HepG2 (cell line): Measurements from ENCODE around the gene RDH14. TPM values are rescaled to one million over a fixed set of nuclear protein-coding genes. Genes with fewer than 3 reads are reported as not detected.

ENCODE experiments used
- BCLAF1 ChIP-seq: fragments of 450-650 bp; IDR thresholded peaks from 2 replicates; pipeline ENCODE4 v1.6.1; 2017; ENCODE audit warnings: mild to moderate bottlenecking
- EHMT2 ChIP-seq: fragments of 200-600 bp; sonication (generic); IDR thresholded peaks from 2 replicates; pipeline ENCODE4 v1.7.0; 2017; ENCODE audit warnings: antibody characterized with exemption, low read depth, low read length, borderline replicate concordance
- IRF1 ChIP-seq: sonication (generic); formaldehyde crosslinking; IDR thresholded peaks from 2 replicates; pipeline ENCODE4 v1.4.0; 2020; ENCODE audit warnings: low read depth, mild to moderate bottlenecking, missing genetic modification reagents
- SNAPC4 ChIP-seq: sonication (generic); formaldehyde crosslinking; IDR thresholded peaks from 2 replicates; pipeline ENCODE4 v1.4.0; 2020; ENCODE audit warnings: mild to moderate bottlenecking, missing genetic modification reagents
- SNRNP70 ChIP-seq: fragments of 200-400 bp; formaldehyde crosslinking; IDR thresholded peaks from 2 replicates; pipeline ENCODE4 v1.6.1; 2017; ENCODE audit warnings: mild to moderate bottlenecking, low read depth, low read length, moderate library complexity
- TRAFD1 ChIP-seq: sonication (generic); formaldehyde crosslinking; IDR thresholded peaks from 2 replicates; pipeline ENCODE4 v1.5.1; 2020; ENCODE audit warnings: missing genetic modification reagents, mild to moderate bottlenecking, borderline replicate concordance
- ZFP90 ChIP-seq: sonication (generic); formaldehyde crosslinking; IDR thresholded peaks from 2 replicates; pipeline ENCODE4 v1.8.0; 2022; ENCODE audit warnings: missing genetic modification reagents, mild to moderate bottlenecking, inconsistent platforms, borderline replicate concordance
- ZSCAN22 ChIP-seq: sonication (generic); formaldehyde crosslinking; IDR thresholded peaks from 2 replicates; pipeline ENCODE4 v1.4.0; 2020; ENCODE audit warnings: mild to moderate bottlenecking, missing genetic modification reagents
- polyA plus RNA-seq, 8 experiments: library from polyadenylated mRNA; depleted of rRNA in 3 of 8; stranded (reverse) in 7 of 8; unstranded in 1 of 8; fragments of >200 nt; fragmentation: Illumina TruSeq in 4 of 8; extraction: Trizol in 4 of 8; gene quantifications; 2 replicates each; pipeline versions ENCODE4 v1.2.1 to v1.2.3, GENCODE V29; 2011 to 2016; ENCODE audit warnings: low read depth in 4 of 8, missing spikeins in 1 of 8, mixed read lengths in 1 of 8; ENCODE audit not compliant: insufficient read depth in 1 of 8
- total RNA-seq, 5 experiments: library from RNA; depleted of rRNA; stranded (reverse); fragments of >200 nt; fragmentation: Illumina TruSeq; extraction: Trizol; gene quantifications; 2 replicates each; pipeline ENCODE4 v1.2.3, GENCODE V29; 2016; ENCODE audit warnings: low read depth in 1 of 5

RDH14 gene
- total and polyA plus RNA-seq, 2 of the 13 experiments (the other 11 are each of a cell fraction or from before 2014, with no cell fraction given): 27.4 to 39.9 TPM

GRCh38 chr2:18519914-18520450, 40.5 kb downstream of the RDH14 start (continued):
- TF ChIP-seq BCLAF1 (no peak), ZFP90 (CRISPR knock-in tag) (no peak), SNAPC4 (CRISPR knock-in tag) (no peak), ZSCAN22 (CRISPR knock-in tag) (no peak), EHMT2 (no peak), SNRNP70 (no peak), TRAFD1 (CRISPR knock-in tag) (no peak), IRF1 (no peak)
